HL-60 (cell line): Measurements from ENCODE around the gene TSC22D1.

Source experiments
- DNase-seq, 2 experiments: peaks; one replicate each; pipeline ENCODE4 v3.0.0-alpha.2; 2010 to 2020; ENCODE audit warnings: low read depth in 1 of 2, low spot score in 1 of 2
- H3K27ac ChIP-seq: fragments of 250-450 bp; sonication (Bioruptor Pico); replicated peaks from 2 replicates; pipeline ENCODE4 v1.5.1; 2020; ENCODE audit warnings: mild to moderate bottlenecking, moderate library complexity
- H3K27me3 ChIP-seq: fragments of 250-450 bp; sonication (Bioruptor Pico); 2 replicates; pipeline ENCODE4 v1.5.1; 2021; ENCODE audit warnings: mild to moderate bottlenecking, moderate library complexity; ENCODE audit not compliant: insufficient read depth, poor library complexity, severe bottlenecking
- H3K4me3 ChIP-seq: replicated peaks from 2 replicates; pipeline ENCODE4 v1.5.1; 2011; ENCODE audit warnings: mild to moderate bottlenecking, control low read depth, low read length; ENCODE audit not compliant: insufficient read depth
- GABPA ChIP-seq: IDR thresholded peaks from 2 replicates; pipeline ENCODE4 v1.6.1; 2012; ENCODE audit warnings: low read depth
- POLR2AphosphoS5 ChIP-seq: IDR thresholded peaks from 2 replicates; pipeline ENCODE4 v1.6.1; 2012; ENCODE audit warnings: low read depth
- REST ChIP-seq: IDR thresholded peaks from 2 replicates; pipeline ENCODE4 v1.6.1; 2012; ENCODE audit warnings: low read depth; ENCODE audit not compliant: insufficient replicate concordance
- SPI1 ChIP-seq: IDR thresholded peaks from 2 replicates; pipeline ENCODE4 v1.6.1; 2012; ENCODE audit warnings: low read depth, mild to moderate bottlenecking, borderline replicate concordance
- TF ChIP-seq, protein P1 (sequence below): IDR thresholded peaks from one replicate; pipeline ENCODE4 v1.5.1; 2011; ENCODE audit warnings: low read length, control low read depth, inconsistent platforms; ENCODE audit not compliant: insufficient read depth

The TSC22D1 gene

DNA sequence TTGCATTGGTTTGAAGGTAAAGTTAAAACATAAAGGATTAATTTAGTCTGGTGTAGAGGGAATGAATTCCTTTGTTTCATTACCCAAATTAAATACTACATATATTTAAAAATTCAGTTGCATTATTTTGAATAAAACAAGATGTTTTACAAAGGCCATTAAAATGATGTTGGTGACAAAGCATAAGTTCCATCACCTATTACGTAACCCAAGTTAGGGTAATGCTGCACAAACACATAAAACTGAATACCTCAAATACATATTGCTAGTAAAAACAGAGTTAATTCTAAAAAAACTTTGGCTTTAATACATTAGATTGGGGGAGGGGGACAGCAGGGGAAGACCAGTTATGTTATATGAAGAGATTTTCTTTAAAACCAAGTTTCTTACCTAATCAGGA lies 122.2 kb downstream of the TSC22D1 start:
- H3K27ac ChIP-seq, result no peak overlapping the region
- TF ChIP-seq GABPA, result no peak
- TF ChIP-seq, protein P1, sequence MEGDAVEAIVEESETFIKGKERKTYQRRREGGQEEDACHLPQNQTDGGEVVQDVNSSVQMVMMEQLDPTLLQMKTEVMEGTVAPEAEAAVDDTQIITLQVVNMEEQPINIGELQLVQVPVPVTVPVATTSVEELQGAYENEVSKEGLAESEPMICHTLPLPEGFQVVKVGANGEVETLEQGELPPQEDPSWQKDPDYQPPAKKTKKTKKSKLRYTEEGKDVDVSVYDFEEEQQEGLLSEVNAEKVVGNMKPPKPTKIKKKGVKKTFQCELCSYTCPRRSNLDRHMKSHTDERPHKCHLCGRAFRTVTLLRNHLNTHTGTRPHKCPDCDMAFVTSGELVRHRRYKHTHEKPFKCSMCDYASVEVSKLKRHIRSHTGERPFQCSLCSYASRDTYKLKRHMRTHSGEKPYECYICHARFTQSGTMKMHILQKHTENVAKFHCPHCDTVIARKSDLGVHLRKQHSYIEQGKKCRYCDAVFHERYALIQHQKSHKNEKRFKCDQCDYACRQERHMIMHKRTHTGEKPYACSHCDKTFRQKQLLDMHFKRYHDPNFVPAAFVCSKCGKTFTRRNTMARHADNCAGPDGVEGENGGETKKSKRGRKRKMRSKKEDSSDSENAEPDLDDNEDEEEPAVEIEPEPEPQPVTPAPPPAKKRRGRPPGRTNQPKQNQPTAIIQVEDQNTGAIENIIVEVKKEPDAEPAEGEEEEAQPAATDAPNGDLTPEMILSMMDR, result no peak
- no peak for TF ChIP-seq REST
- TF ChIP-seq POLR2AphosphoS5, result no peak
- TF ChIP-seq SPI1, result no peak
- DNase-seq, result no peak
- no peaks in the 10 kb centered on the region for H3K27me3 ChIP-seq
- no peak overlapping the region for H3K4me3 ChIP-seq

DNA sequence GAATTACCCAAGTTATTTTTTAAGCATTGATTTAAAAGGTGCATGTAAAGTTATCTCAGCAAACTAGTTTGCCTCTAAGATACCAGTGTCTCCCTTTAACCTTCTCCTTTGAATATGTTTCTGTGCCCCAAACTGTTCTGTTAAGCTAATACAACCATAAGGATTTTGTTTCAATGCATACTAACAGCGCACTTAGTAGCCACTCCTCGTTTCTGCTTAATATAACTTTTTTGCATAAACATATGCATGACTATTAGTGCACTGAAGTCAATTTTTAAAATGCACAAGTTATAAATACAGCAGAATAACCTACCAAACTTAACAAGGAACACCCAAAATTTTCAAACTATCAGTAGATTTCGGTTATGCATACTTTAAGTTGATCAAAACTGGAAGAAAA lies 123.1 kb downstream of the TSC22D1 start:
- Histone ChIP-seq H3K27me3 (no peaks in the 10 kb centered on the region), H3K27ac (no peak overlapping the region), H3K4me3 (no peak overlapping the region)
- no peak for DNase-seq
- TF ChIP-seq, protein P1, result no peak
- no peak for TF ChIP-seq POLR2AphosphoS5
- no peak for TF ChIP-seq SPI1
- no peak for TF ChIP-seq GABPA
- TF ChIP-seq REST, result no peak

DNA sequence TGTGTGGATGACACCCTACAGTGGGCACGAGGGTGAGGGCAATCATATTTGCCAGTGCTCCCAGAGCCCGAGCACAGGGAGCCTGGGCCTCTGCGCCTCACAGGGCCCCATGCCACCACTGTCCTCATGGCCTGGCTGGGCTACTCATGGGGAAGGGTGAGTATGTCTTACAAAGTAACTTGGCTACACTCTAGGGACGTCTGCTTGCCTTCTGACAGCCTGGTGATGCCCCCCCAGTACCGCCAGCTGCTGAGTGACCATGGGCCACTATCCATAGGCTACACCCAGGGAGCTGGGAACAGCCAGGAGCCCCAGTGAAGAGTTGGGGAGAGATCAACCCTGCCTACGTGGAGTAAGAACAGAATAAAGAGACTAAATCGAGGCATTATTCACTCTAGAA lies 123.7 kb downstream of the TSC22D1 start:
- TF ChIP-seq, protein P1, result no peak
- DNase-seq, result no peak
- no peak overlapping the region for H3K4me3 ChIP-seq
- H3K27me3 ChIP-seq, result no peaks in the 10 kb centered on the region
- H3K27ac ChIP-seq, result no peak overlapping the region

DNA sequence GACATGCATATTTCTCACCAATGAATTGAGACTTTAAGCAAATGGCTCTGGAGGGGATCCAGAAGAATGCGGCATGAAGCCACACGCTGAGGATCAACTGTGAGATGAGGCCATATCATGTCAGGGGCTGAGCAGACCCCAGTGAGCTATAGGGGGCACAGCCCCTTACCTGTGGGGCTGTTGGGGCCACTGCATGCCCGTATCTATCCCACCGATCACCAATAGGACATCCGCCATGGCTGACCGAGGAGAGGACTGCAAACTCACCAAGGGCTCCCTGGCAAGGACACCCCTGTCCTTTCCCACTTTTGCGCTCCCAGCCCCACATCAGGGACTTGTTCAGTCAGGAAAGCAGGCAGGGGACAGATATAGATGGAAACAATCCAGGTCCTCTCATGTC lies 124.5 kb downstream of the TSC22D1 start:
- H3K4me3 ChIP-seq, result no peak overlapping the region
- H3K27me3 ChIP-seq, result no peaks in the 10 kb centered on the region
- TF ChIP-seq, protein P1, result no peak
- no peak for TF ChIP-seq POLR2AphosphoS5
- TF ChIP-seq SPI1, result no peak
- no peak for TF ChIP-seq GABPA
- no peak for TF ChIP-seq REST
- no peak overlapping the region for H3K27ac ChIP-seq
- no peak for DNase-seq
